Neutrophil (primary cell): ENCODE measurements around the gene THAP4.

ENCODE experiments used
- H3K27ac ChIP-seq: fragments of 200-600 bp; sonication (generic); 2 replicates; pipeline ENCODE4 v1.5.1; 2016; ENCODE audit warnings: mild to moderate bottlenecking, moderate library complexity
- H3K27me3 ChIP-seq: fragments of 200-600 bp; sonication (generic); 2 replicates; pipeline ENCODE4 v1.6.0; 2016; ENCODE audit warnings: mild to moderate bottlenecking
- H3K36me3 ChIP-seq: fragments of 200-600 bp; sonication (generic); 2 replicates; pipeline ENCODE4 v1.5.1; 2017
- H3K4me1 ChIP-seq, 2 experiments: fragments of 200-600 bp in 1 of 2; sonication (generic) in 1 of 2; 1 replicate in 1 of 2; 2 replicates in 1 of 2; pipeline versions ENCODE4 v1.5.1 to v1.6.1; 2013 to 2016; ENCODE audit warnings: low read depth in 1 of 2, low read length in 1 of 2, mild to moderate bottlenecking in 1 of 2, moderate library complexity in 1 of 2; ENCODE audit not compliant: control insufficient read depth in 1 of 2, insufficient read depth in 1 of 2
- H3K4me3 ChIP-seq, 2 experiments: fragments of 200-600 bp in 1 of 2; sonication (generic) in 1 of 2; 1 replicate in 1 of 2; 2 replicates in 1 of 2; pipeline ENCODE4 v1.5.1; 2013 to 2016; ENCODE audit warnings: low read depth in 1 of 2, low read length in 1 of 2, mild to moderate bottlenecking in 1 of 2, moderate library complexity in 1 of 2
- H3K9me3 ChIP-seq: fragments of 200-600 bp; sonication (generic); 2 replicates; pipeline ENCODE4 v1.5.1; 2016
- TF ChIP-seq, protein P1 (sequence below): fragments of 200-600 bp; sonication (generic); IDR thresholded peaks from 2 replicates; pipeline ENCODE4 v1.5.1; 2016; ENCODE audit warnings: antibody characterized with exemption

Gene THAP4

DNA sequence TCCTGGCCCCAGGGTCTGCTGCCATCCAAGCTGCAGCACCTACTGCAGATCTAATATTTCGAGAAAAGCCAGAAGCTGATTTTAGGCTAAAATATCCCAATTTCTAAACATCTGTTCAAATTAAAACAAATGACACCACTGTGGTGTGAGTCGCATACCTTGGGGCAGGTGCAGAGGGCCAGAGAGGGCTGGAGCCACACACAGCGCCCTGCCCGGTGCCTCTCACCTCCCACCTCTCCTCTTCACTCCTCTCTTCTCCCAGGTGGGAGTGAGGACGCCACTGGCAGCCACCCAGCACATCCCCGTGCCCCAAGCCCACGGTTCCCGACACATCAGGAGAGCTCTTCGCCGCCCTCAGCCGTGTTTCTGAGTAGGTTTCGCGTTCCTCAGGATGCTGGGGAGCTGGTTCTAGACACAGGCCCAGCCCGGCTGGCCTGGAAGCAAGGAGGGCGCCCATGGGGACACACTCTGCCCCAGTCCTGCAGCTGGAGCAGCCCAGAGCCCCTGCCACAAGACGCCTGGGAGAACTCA, 21.4 kb downstream of the THAP4 start:
- H3K9me3 ChIP-seq, result no peaks in the 10 kb centered on the region
- H3K27me3 ChIP-seq, result peaks cover 1% of the 10 kb centered on the region
- H3K4me1 ChIP-seq, result peaks cover 8 to 11% of the 10 kb centered on the region in 2 experiments
- H3K36me3 ChIP-seq, result no peaks in the 10 kb centered on the region
- H3K4me3 ChIP-seq, result no peak overlapping the region
- no peak overlapping the region for H3K27ac ChIP-seq
- TF ChIP-seq, protein P1, sequence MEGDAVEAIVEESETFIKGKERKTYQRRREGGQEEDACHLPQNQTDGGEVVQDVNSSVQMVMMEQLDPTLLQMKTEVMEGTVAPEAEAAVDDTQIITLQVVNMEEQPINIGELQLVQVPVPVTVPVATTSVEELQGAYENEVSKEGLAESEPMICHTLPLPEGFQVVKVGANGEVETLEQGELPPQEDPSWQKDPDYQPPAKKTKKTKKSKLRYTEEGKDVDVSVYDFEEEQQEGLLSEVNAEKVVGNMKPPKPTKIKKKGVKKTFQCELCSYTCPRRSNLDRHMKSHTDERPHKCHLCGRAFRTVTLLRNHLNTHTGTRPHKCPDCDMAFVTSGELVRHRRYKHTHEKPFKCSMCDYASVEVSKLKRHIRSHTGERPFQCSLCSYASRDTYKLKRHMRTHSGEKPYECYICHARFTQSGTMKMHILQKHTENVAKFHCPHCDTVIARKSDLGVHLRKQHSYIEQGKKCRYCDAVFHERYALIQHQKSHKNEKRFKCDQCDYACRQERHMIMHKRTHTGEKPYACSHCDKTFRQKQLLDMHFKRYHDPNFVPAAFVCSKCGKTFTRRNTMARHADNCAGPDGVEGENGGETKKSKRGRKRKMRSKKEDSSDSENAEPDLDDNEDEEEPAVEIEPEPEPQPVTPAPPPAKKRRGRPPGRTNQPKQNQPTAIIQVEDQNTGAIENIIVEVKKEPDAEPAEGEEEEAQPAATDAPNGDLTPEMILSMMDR, result no peak

DNA sequence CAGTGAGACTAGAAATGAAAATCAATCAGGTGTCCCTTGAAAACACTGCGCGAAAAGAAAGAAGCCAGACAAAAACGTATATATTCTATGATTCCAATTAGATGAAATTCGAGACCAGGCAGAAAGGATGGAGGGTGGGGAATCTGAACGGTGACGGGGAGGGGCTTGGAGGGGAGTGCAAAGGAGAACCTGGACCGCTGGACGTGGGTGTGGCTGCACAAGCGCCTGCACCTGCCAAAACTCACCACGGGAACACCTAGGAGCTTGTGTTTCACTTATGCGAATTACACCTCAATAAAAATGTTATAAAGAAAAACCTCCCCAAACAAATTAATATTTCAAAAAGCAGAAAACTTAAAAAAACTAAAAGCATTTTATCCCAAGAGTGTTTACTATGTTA, 21.9 kb downstream of the THAP4 start:
- Histone ChIP-seq H3K27me3 (peaks cover 7% of the 10 kb centered on the region), H3K36me3 (no peaks in the 10 kb centered on the region), H3K4me1 (peaks cover 8 to 17% of the 10 kb centered on the region in 2 experiments), H3K4me3 (no peak overlapping the region), H3K27ac (no peak overlapping the region), H3K9me3 (no peaks in the 10 kb centered on the region)
- TF ChIP-seq, protein P1, result no peak

DNA sequence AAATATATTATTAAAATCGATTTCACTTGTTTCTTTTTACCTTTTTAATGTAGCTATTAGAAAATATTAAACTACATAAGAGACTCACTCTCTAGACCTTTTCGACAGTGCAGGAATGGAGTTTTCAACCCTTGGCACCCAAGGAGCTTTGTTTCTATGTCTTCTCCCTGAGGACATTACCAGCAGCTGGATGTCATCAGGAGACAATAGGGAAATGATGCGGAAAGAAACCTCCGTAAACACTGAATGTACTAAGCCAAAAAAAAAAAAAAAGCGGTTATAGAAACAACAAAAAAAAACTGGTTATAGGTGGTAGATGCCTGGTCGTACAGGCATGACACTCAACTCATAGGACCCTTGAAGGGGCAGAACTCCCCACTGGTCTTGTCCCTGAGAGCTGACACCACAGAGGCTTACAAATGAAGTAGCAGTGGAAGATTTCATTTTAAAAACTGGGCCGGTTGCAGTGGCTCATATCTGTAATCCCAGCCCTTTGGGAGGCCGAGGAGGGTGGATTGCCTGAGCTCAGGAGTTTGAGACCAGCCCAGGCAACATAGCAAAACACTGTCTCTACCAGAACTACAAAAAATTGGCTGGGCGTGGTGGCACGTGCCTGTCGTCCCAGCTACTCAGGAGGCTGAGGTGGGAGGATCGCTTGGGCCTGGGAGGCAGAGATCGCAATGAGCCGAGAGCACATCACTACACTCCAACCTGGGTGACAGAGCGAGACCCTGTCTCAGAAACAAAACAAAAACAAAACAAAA, 23.8 kb downstream of the THAP4 start:
- Histone ChIP-seq H3K27ac (no peak overlapping the region), H3K27me3 (peaks cover 20% of the 10 kb centered on the region), H3K9me3 (no peaks in the 10 kb centered on the region), H3K4me1 (peaks cover 13 to 22% of the 10 kb centered on the region in 2 experiments), H3K36me3 (no peaks in the 10 kb centered on the region), H3K4me3 (no peak overlapping the region)
- TF ChIP-seq, protein P1, result no peak

DNA sequence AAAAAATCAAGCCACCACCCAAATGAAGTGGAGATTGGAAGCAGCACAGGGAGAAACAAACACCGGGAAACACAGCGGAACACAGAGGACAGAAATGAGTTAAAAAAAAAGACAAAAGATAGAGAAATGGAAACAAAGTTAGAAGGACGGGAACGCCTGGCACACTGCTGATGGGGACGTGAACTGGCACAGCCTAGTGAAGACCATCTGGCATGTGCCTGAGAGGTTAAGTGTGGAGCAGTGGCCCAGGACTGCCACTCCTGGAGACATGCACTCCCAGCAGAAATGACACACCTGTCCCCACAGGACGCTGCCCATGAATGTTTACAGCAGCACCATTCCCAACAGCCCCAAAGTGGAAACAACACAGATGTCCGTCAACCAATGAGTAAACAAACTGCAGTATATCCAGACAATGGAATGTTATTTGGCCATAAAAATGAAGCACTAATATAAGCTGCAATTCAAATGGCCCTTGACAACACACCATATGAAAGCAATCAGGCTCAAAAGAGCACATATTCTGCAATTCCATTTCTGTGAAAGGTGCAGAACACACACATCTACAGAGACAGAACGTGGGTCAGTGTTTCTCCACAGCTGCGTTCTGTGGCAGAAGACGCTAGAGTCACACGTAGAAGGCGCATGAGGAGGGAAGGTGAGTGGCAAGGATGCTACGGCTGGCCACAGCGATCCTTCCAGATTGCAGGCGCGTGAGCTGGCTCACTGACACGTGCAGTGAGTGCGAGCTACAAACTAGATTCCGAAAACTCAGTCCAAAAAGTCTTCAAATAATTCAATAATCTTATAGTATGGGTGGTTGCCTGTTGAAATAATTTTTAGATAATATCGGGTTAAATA, 24.6 kb downstream of the THAP4 start:
- no peak overlapping the region for H3K27ac ChIP-seq
- TF ChIP-seq, protein P1, result no peak
- peaks cover 20% of the 10 kb centered on the region for H3K27me3 ChIP-seq
- no peak overlapping the region for H3K4me3 ChIP-seq
- no peaks in the 10 kb centered on the region for H3K36me3 ChIP-seq
- H3K4me1 ChIP-seq, result peaks cover 6 to 14% of the 10 kb centered on the region in 2 experiments
- H3K9me3 ChIP-seq, result no peaks in the 10 kb centered on the region

DNA sequence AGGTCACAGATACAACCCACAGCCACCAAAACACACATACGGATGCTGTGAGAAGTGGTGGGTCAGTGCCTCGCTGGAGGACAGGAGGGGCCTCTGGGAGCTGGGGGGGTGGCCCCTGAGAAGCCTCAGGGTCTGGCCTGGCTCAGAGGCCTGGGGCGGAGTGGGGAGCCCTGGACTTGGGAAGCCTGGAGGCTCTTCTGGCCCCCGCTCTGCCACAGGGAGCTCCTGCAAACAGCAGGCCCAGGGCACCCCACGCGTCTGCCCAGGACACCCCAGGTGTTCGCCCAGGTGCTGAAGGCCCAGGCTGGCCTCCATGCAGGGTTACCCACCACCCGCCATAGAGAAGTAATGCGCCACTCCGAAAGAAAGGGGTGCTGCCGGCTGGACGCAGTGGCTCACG, 25.9 kb downstream of the THAP4 start:
- peaks cover 5 to 12% of the 10 kb centered on the region in 2 experiments for H3K4me1 ChIP-seq
- TF ChIP-seq, protein P1, result no peak
- H3K4me3 ChIP-seq, result no peak overlapping the region
- H3K27me3 ChIP-seq, result peaks cover 20% of the 10 kb centered on the region
- no peak overlapping the region for H3K27ac ChIP-seq
- H3K9me3 ChIP-seq, result no peaks in the 10 kb centered on the region
- peaks cover 3% of the 10 kb centered on the region for H3K36me3 ChIP-seq
